Smooth muscle cell (in vitro differentiated cells): ENCODE measurements around the gene CPT1B. TPM values are rescaled to one million over a fixed set of nuclear protein-coding genes. Genes with fewer than 3 reads are reported as not detected.

Source experiments
- DNase-seq: peaks from one replicate; lab custom pipeline; 2025; ENCODE audit not compliant: unreplicated experiment; lab: John Stamatoyannopoulos, UW
- H2AFZ ChIP-seq: fragments of 200-600 bp; sonication (generic); 2 replicates; pipeline ENCODE4 v1.6.0; 2016; ENCODE audit warnings: antibody characterized with exemption, low read depth, mild to moderate bottlenecking
- H3F3A ChIP-seq: fragments of 200-600 bp; sonication (generic); 2 replicates; pipeline ENCODE4 v1.6.0; 2017; ENCODE audit warnings: antibody characterized with exemption, low read depth
- H3K27ac ChIP-seq: fragments of 200-600 bp; sonication (generic); 2 replicates; pipeline ENCODE4 v1.5.1; 2016; ENCODE audit warnings: low read depth, mild to moderate bottlenecking
- H3K27me3 ChIP-seq: fragments of 200-600 bp; sonication (generic); 2 replicates; pipeline ENCODE4 v1.6.1; 2016; ENCODE audit warnings: low read depth, mild to moderate bottlenecking
- H3K36me3 ChIP-seq: fragments of 200-600 bp; sonication (generic); 2 replicates; pipeline ENCODE4 v1.5.1; 2016; ENCODE audit warnings: low read depth
- H3K4me1 ChIP-seq: fragments of 200-600 bp; sonication (generic); 2 replicates; pipeline ENCODE4 v1.5.1; 2016; ENCODE audit warnings: low read depth
- H3K4me2 ChIP-seq: fragments of 200-600 bp; sonication (generic); 2 replicates; pipeline ENCODE4 v1.6.0; 2016; ENCODE audit warnings: mild to moderate bottlenecking
- H3K4me3 ChIP-seq: fragments of 200-600 bp; sonication (generic); 2 replicates; pipeline ENCODE4 v1.5.1; 2016; ENCODE audit warnings: mild to moderate bottlenecking
- H3K79me2 ChIP-seq: fragments of 200-600 bp; sonication (generic); 2 replicates; pipeline ENCODE4 v1.6.0; 2016; ENCODE audit warnings: low read depth, mild to moderate bottlenecking
- H3K9ac ChIP-seq: fragments of 200-600 bp; sonication (generic); 2 replicates; pipeline ENCODE4 v1.6.0; 2016; ENCODE audit warnings: low read depth
- H3K9me3 ChIP-seq: fragments of 200-600 bp; sonication (generic); replicated peaks from 2 replicates; pipeline ENCODE4 v1.5.1; 2016; ENCODE audit warnings: low read depth
- H4K20me1 ChIP-seq: fragments of 200-600 bp; sonication (generic); 2 replicates; pipeline ENCODE4 v1.6.0; 2016; ENCODE audit warnings: low read depth
- CTCF ChIP-seq: fragments of 200-600 bp; sonication (generic); IDR thresholded peaks from 2 replicates; pipeline ENCODE4 v1.5.1; 2017; ENCODE audit warnings: borderline replicate concordance, mild to moderate bottlenecking, antibody characterized with exemption; ENCODE audit not compliant: insufficient read depth, poor library complexity, severe bottlenecking
- WGBS: methylation state at CpG from one replicate; pipeline ENCODE4 v1.1.7; 2016; ENCODE audit warnings: low lambda C conversion rate; 5-methylcytosine and 5-hydroxymethylcytosine counted together
- polyA plus RNA-seq: library from polyadenylated mRNA; unstranded; fragments of >200 nt; fragmentation: Nextera tagmentation; extraction: Ambion mirVana; gene quantifications from 2 replicates; pipeline ENCODE4 v1.2.1, GENCODE V29; 2016
- total RNA-seq: library from RNA; depleted of rRNA; stranded (reverse); fragments of >200 nt; gene quantifications from 2 replicates; pipeline ENCODE4 v1.2.3, GENCODE V29; 2014

The CPT1B gene
- total and polyA plus RNA-seq, 2 experiments from 2014 or later, result 19.3 to 20.7 TPM

GRCh38 chr22:50529416-50529896 lies 48.8 kb downstream of the CPT1B start:
- peak overlapping the region; percentile 98 for H3K4me2 ChIP-seq
- no peaks in the 10 kb centered on the region for H3K9me3 ChIP-seq
- H4K20me1 ChIP-seq, result peaks cover 17% of the 10 kb centered on the region
- no peak for DNase-seq
- WGBS, result 50% methylated on average over 19 of the region's 50 CpGs
- no peak overlapping the region for H3K9ac ChIP-seq
- peaks cover 56% of the 10 kb centered on the region for H3F3A ChIP-seq
- TF ChIP-seq CTCF, result no peak
- H3K4me1 ChIP-seq, result peaks cover 23% of the 10 kb centered on the region
- H3K36me3 ChIP-seq, result no peaks in the 10 kb centered on the region
- H3K4me3 ChIP-seq, result peak overlapping the region; percentile 69
- peaks cover 2% of the 10 kb centered on the region for H3K79me2 ChIP-seq
- H2AFZ ChIP-seq, result no peak overlapping the region
- peak overlapping the region; percentile 97 for H3K27ac ChIP-seq
- no peaks in the 10 kb centered on the region for H3K27me3 ChIP-seq

GRCh38 chr22:50528682-50529415 lies 49.4 kb downstream of the CPT1B start:
- no peak overlapping the region for H2AFZ ChIP-seq
- no peaks in the 10 kb centered on the region for H3K9me3 ChIP-seq
- no peak overlapping the region for H3K9ac ChIP-seq
- H3K4me1 ChIP-seq, result peaks cover 21% of the 10 kb centered on the region
- no peaks in the 10 kb centered on the region for H3K36me3 ChIP-seq
- H3K79me2 ChIP-seq, result peaks cover 8% of the 10 kb centered on the region
- H3F3A ChIP-seq, result peaks cover 61% of the 10 kb centered on the region
- H4K20me1 ChIP-seq, result peaks cover 23% of the 10 kb centered on the region
- DNase-seq, result no peak
- no peak for TF ChIP-seq CTCF
- H3K4me2 ChIP-seq, result peak overlapping the region; percentile 98
- 77% methylated on average over 11 of the region's 15 CpGs for WGBS
- peak overlapping the region; percentile 69 for H3K4me3 ChIP-seq
- H3K27me3 ChIP-seq, result no peaks in the 10 kb centered on the region
- peak overlapping the region; percentile 97 for H3K27ac ChIP-seq

- 89% methylated on average over 18 of the region's 18 CpGs for WGBS
- Histone ChIP-seq H3K9me3 (no peaks in the 10 kb centered on the region), H3K27ac (peak overlapping the region; percentile 97), H3K4me3 (no peak overlapping the region), H3F3A (peaks cover 57% of the 10 kb centered on the region), H2AFZ (no peak overlapping the region), H3K9ac (no peak overlapping the region), H3K27me3 (no peaks in the 10 kb centered on the region), H3K4me2 (peak overlapping the region; percentile 98), H3K36me3 (no peaks in the 10 kb centered on the region), H4K20me1 (peaks cover 30% of the 10 kb centered on the region), H3K4me1 (peaks cover 17% of the 10 kb centered on the region), H3K79me2 (peaks cover 10% of the 10 kb centered on the region)
- DNase-seq, result no peak
- no peak for TF ChIP-seq CTCF
These were observed 50.1 kb downstream of the CPT1B start for GRCh38 chr22:50527921-50528681.
